Medulla oblongata (tissue), 1 donor: ENCODE results near the gene WARS2.

Experiments
- DNase-seq: peaks from one replicate; pipeline ENCODE4 v3.0.0-alpha.2; 2015; ENCODE audit errors: extremely low spot score

WARS2 gene

DNA sequence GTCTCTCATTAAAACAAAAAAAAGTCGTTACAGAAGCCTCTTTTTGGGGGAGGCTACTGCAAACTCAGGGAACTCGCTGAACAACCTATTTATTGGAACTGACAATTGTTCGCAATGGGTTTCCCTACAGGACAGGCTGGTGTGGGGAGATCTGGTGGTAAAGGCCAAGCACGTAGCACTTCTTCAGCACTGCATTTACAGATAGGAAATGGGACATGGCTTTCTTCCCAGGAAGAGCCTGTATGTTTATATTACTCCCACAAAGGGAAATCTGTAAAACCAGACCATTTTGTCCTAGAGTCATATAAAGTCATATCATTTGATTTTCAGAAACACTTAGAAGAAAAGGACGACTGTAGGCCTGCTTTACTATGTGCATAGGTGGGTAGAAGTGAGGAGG is 113.5 kb downstream of the WARS2 start:
- DNase-seq: no peak

DNA sequence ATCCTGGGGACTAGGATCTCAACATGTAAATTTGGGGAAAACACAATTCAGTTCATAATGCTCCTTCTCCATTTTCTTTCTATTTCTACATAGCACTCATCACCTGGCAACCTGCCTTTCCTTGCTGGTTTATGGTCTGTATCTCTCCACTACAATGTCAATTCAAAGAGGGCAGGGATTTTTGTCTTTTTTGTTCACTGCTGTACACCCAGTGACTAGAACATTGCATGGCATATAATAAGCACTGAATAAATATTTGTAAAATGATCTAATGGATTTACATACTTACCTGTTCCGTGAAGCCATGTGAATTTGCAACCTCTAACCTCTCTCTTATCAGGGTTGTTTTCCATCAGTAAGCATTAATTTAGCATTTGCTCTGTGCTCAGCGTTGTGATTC is 124.9 kb downstream of the WARS2 start:
- DNase-seq: no peak

GRCh38 chr1:119012383-119012782 is 128.1 kb downstream of the WARS2 start:
- no peak for DNase-seq

GRCh38 chr1:119011706-119012105 is 128.7 kb downstream of the WARS2 start:
- no peak for DNase-seq

GRCh38 chr1:119011116-119011515 is 129.3 kb downstream of the WARS2 start:
- DNase-seq: no peak

GRCh38 chr1:119010201-119010600 is 130.3 kb downstream of the WARS2 start:
- no peak for DNase-seq

DNA sequence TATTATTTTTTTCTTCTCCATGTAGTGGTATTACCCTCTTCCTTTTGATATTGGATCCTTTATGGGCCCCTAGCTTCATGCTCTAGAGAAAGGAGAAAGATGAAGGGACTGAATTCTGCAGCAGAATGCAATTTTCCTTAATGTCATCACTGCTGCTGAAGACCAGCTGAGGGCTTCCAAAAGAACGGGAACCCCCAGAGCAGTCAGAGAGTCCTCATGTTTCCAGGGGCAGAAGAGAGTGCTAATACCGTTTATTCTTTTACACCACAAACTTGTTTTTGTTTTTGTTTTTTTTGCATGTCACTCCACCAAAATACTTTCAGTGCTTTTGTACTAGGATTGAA is 131.2 kb downstream of the WARS2 start:
- no peak for DNase-seq

DNA sequence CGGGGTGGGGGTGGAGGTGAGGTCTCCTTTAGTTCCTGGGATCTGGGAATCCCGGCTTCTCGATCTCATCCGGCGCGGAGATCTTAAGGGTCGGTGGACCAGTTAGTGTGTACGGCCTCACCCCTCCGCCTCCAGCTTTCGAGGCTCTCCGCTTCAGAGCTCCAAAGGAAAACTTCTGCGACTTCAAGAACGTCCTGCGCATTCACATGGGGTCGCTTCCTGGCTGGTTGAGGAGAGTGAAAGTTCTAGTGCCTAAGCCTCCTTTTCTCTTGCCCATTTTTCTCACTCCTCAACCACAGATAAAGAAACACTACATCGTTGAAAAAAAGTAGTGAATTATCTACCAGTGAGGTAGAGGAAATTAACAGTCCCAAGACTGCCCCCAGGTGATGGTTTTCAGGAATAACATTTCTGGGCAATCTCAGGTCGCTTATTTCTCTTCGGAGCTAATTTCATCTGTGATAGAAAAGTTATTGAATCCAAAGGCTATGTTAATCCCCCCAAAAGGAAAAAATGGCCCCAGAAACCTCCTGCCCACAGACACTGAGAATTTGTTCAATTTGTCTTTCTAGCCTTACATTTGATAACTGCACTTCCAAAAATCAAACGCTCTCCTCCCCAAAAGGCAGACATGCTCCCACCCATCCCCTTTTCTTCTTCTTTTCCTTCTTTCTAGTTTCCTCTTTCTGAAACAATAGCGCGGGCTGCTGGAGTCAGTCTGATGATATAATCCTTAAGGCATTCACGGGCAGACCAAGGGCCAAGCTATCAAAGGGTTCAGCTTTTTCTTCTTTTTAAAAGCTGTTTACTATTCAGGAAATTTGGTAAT is 131.8 kb downstream of the WARS2 start:
- DNase-seq: peak; percentile 46

- no peak for DNase-seq
Measured at GRCh38 chr1:119007670-119008482, 132.6 kb downstream of the WARS2 start.

GRCh38 chr1:119007339-119007669 is 133.1 kb downstream of the WARS2 start:
- no peak for DNase-seq

- no peak for DNase-seq
Measured at GRCh38 chr1:119006406-119007279, 133.8 kb downstream of the WARS2 start.

DNA sequence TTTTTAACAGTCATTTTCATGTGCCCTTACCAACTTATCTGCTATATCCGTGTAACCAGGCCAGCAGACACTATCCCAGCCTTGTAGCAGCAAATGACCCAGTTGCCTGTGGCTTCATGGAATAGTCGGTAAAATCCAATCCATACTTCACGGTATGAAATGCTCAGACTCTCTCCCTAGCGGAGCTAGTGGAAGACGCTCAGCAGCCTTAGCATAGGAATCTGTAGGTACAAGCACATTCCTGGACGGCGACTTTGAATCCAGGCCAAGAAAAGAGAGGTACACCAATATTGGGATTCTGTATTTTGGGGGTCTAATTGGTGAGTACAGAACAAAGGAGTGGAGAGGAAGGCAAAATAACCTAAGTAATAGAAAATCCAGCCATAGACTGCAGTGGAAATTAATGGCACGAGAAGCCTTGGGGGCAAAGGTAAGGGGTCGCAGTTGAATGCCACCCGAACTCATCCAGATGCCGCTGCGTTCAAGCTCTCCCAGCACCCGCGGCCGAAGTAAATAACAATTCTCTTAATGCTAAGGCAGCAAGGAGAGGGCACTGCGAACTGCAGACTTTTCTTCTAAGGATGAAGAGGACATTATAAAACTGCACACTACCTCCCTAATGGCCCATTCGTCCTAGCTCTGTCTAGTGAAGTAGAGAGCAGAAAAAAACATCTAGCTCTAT is 134.6 kb downstream of the WARS2 start:
- no peak for DNase-seq

DNA sequence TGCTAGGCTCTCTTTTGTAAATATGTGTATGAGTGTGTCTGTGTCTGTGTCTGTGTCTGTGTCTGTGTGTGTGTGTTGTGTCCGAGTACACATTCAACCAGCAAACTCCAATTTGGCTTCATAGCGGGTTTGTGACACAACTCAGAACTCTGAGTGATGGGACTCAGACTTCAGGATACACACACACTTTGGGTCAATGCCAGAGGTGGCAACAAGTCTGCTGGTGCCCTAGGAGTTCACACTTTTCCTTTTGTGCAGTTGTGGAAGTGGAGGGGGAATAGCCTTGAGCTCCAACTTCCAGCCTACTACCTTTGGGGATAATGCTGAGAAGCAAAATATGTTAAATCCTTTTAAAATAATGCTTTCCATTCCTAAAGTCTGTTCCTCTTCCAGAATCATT is 135.7 kb downstream of the WARS2 start:
- no peak for DNase-seq

DNA sequence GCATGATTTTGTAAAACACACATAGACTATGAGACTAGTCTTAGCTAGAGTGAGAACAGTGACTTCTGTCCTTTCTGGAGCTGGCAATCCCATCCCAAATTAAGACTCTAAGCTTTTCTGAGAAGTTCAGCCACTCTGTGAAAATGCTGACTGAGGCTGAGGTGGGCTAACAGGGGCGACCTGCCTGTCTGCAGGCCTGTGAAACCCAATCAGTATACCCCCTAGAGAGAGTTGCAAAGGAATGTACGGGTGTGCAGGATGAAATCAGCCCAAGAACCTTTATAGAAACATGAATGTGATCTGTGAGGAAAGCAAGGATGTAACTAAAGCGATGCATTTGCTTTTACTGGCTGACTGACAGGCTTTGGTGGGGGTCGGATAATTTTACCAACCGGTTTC is 136.3 kb downstream of the WARS2 start:
- DNase-seq: no peak

DNA sequence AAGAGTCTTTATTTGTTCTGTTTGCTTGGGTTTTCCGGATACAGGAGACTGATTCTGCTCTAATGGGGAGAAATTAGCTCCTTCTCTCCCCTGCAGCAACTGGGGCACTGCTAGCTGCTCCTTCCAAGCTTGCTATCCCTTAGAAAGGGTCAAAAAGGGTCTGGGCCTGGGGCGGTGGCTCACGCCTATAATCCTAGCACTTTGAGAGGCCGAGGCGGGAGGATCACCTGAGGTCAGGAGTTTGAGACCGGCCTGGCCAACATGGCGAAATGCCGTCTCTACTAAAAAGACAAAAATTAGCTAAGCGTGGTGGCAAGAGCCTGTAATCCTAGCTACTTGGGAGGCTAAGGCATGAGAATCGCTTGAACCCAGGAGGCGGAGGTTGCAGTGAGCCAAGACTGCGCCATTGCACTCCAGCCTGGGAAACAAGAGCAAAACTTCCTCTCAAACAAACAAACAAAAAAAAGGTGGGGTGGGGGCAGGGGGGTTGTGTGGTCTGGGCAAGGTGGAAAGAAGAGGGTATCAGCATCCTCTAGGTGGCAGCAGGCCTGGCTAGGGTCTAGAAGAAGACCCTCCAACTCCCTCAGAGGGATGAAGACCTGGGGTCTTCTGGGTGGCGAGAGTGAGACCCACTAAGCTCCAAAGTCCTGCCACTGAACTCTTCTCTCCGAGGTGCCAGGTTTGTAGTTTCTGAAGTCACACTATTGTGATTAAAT is 136.9 kb downstream of the WARS2 start:
- no peak for DNase-seq

DNA sequence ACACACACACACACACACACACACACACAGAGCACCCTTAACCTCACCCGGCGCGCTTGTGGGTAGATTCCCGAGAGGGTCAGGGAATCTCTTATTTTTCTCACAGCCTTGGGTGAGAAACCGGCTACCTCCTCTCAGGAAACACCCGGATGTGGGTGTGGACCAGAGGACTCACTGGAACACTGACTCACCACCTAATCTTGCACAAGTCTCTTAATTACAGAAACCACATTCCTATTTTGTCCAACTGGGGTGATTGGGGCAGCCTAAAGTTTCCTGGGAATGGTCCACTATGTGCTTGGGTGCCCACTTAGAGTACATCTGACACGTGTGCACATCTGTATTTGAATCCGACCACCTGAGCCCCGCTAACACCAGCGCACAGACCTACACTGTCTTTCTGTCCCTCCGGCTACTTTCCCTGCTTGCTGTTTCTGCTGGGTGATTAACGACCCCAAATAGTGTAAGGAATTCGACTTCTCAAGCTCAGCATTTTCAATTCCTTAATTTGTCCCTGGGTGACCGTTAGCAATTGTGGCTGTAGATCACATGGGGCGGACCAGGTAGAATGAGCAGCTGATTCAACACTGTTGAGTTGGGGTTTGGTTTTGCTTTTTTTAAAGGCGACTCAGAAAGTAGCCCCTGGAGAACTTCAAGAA is 138.3 kb downstream of the WARS2 start:
- no peak for DNase-seq

- DNase-seq: no peak
Measured at GRCh38 chr1:119001181-119002027, 139.0 kb downstream of the WARS2 start.

- DNase-seq: no peak
Measured at GRCh38 chr1:119000371-119001180, 139.9 kb downstream of the WARS2 start.
